Inflammatory macrophage treated with lipopolysaccharide for 4 hours (primary cell): ENCODE results near the gene NFKBIE.

Experiments
- DNase-seq: peaks from one replicate; pipeline ENCODE4 v3.0.0-alpha.2; 2020

NFKBIE gene

DNA sequence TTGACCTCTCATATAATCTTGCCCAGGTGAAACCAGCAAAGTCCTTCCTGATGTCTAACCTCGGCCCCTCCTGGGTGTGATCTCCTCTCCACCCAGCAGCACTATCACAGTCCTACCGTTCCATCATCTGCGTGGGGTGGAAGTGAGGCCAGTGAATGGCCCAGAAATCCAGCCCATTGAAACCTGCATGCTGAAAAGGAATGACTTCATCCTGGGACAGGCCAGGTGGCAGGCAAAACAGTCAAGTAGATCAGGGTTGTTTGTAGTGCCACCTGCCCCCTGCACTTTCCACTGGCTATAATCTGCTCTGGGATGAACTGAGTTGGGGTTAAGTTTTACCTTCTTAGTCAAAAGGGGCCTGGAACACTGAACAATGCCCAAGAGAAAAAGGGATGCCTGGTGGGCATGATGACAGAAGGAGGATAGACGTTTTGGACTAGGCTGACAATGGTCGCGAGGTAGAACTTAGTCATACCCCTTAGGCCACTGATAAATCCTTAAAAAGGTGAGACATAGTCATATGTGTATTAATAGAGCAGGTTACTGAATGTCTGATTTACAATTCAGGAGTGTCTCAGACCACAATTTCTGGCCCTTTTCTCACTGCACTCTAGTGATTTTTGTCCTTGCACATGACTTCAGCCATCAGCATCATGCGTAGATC is 26.5 kb downstream of the NFKBIE start:
- no peak for DNase-seq

DNA sequence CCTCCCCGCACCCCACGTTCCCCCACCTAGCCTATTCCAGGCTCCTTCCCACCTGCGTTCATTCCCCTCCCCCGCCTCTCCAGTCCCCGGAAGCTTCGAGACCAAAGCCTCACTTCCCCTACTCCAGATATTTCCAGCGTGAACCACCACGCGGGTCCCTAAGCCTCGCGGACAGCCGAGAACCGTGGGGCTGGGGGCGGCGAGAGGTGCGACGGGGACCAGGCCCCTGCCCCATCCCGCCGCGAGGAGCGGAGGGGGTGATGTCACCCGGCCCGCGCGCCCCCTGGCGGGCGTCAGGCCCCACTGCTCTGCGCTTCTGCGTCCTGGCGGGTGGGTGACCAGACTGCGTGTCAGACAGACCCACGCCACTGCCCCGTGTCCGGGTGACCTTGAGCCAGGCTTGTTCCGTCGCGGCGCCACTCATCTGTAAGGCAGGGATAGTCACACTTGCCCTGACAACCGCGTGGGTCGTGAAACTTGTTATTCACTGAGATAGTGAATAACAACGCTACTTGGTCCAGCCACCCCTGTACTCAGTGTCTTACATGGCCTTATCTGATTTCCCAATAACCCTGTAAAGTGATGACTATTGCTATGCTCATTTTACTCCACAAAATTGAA is 27.4 kb downstream of the NFKBIE start:
- DNase-seq: peak; percentile 79

DNA sequence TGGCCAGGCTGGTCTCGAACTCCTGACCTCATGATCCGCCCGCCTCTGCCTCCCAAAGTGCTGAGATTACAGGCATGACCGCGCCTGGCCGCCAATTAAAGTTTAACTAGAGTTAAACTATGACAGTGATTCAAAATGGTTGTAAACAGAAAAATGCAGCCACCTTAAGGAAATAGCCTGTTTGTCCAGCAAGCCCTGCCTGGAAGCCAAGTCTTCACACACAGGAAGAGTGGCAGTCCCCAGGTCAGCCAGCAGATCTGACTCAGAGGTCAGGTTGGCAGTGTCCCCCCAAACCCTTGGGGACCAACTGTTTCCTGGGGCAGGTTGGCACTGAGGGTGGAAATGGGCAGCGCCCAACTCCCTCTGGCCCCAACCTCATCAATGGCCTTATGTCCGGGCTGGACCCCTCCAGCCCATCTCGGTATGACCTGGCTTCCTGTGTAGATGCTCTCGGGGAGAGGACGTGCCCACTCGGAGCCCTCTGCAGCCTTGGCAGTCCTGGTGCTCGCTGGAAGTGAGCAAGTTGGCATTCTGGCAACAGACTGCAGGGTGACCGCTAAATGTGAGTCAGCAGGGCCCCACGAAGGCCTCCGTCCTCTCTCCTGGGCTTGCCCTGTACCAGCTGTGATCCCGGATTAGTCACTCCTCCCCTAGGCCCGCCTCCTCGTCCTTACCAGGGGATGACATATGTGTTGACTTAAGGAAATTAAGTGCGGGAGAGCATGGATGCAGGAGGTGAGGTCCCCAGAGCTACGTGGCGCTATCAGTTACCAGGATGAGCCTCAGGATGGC is 28.1 kb downstream of the NFKBIE start:
- peak; percentile 96 for DNase-seq

DNA sequence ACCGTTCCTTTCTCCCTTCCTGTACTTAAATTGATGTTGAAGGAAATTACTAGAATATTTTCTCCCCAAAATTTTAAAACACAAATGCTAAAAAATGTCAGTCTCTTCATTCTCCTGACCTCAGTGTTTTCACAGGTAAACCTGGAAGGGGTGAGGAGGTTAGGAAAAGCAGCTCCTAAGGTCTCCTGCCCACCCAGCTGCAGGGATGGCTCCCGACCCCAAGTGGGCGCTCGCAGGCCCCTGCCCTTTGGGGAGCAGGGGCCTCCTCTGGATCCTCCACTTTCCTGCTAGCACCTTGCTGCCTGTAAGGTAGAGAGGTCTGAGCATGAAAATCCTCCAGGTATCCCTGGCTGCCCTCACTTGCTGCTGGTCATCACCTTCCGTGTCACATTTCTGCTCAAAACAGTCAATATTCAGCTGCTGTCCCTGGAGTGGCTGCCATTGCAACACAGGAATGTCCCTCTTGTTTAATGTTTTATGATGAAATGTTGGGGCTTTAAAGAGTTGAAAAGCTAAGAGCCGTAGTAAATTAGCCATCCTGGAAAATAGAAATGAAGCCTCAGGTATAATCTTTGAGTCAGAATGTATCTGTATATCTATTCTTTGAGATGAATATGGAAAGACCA is 29.3 kb downstream of the NFKBIE start:
- DNase-seq: no peak

DNA sequence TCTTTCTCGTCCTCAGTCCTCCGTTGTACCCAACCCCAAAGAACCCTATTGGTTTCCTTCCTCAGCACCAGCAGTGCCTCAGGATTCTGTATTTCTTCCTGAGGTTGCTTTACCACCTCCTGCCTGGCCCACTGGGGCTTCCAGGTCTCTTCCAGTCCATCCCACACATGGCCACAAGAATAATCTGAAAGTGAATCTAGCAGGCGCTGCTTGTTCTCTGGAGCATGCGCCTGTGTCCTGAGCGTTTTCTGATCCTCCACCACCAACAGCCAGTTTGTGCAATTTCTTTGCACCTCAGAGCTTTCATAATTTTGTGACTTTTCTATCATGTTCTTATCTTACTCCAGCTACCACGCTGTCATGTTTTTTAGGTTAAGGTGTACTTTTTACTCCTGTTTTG is 30.1 kb downstream of the NFKBIE start:
- DNase-seq: no peak

DNA sequence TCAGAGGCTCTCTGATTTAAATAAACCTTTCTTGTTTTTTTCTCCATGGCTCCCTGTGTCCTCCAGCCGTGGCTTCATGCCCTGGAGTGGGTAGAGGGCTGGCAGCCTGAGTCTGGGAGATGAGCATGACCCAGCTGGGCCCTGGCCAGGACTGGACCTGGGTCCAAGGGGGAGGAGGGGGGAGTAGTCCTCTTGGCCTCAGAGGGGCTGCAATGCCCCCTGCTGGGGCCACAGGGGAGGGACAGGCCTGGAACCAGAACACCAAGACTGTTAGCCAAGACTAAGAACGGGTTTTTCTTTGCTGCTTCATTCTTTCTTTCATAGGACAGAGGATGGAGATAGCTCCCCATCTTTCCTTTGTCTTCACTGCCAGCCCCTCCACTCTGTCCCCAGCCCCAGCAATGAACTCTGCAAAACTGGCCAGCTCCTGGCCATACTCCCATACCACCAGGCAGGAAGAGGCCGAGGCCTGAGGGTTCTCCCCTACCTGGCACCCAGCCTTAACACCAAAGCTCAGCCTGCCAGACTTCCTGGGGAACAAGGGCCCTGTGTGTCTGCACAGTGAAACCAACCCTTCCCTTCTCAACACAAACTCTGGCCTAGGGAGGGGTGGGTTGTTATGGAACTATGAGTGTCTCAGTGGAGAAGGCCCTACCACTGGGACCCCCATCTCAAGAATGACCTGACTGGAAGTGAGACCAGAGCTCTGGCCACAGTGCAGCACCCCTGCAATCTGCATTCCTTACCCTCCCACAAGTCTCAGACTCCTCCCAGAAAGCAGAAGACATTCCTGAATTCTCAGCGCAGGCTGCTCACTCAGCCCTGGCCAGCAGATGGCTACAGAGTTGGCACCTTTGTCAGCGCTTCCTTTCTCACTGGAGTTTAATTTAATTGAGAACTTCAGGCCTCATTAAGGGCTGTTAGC is 31.0 kb downstream of the NFKBIE start:
- no peak for DNase-seq

DNA sequence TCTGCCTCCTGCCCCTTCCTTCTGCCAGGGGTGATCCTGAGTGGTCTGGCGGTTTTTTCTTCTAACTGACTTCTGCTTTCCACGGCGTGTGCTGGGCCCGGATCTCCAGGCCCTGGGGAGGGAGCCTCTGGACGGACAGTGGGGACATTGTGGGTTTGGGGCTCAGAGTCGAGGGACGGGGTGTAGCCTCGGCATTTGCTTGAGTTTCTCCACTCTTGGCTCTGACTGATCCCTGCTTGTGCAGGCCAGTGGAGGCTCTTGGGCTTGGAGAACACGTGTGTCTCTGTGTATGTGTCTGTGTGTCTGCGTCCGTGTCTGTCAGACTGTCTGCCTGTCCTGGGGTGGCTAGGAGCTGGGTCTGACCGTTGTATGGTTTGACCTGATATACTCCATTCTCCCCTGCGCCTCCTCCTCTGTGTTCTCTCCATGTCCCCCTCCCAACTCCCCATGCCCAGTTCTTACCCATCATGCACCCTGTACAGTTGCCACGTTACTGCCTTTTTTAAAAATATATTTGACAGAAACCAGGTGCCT is 31.7 kb downstream of the NFKBIE start:
- no peak for DNase-seq

DNA sequence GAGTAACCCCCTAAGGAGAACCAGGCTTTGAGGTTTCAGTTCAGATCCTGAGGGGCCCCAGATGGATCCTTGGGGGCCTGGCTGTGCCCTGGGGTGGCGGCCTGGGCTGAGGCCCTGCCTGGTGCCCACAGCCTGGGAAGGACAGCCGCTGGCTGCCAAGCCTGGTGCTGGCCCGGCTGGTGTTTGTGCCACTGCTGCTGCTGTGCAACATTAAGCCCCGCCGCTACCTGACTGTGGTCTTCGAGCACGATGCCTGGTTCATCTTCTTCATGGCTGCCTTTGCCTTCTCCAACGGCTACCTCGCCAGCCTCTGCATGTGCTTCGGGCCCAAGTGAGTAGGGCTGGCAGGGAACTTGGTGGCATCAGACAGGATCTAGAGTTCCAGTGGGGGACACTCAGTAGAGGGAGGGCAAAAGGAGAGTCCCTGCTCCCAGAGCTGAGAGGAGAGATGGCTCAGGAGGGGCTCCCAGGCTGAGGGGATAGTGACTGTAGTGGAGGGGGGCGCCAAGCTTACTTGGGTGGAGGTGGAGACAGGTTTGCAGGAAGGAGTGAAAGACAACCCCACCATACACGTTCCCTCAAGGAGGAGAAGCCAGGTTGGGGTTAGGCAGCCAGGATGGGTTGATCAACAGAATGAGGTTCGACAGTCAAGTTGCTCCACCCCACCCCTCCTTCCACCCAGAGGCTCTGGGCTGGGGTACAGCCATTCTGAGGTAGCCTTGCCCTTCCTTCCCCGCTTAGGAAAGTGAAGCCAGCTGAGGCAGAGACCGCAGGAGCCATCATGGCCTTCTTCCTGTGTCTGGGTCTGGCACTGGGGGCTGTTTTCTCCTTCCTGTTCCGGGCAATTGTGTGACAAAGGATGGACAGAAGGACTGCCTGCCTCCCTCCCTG is 32.4 kb downstream of the NFKBIE start:
- no peak for DNase-seq

DNA sequence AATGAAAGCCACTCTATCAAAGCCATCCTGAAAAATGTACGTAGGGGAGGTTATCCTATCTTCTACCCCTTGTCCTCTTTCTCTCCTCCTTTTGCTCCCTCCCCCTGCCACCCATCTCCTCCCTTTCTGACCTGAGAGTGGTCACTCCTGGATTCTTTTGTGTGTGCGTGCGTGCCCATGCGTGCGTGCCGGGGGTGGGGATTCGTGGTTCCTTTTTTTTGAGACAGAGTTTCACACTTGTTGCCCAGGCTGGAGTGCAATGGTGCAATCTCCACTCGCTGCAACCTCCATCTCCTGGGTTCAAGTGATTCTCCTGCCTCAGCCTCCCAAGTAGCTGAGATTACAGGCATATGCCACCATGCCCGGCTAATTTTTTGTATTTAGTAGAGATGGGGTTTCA is 33.9 kb downstream of the NFKBIE start:
- peak; percentile 28 for DNase-seq

DNA sequence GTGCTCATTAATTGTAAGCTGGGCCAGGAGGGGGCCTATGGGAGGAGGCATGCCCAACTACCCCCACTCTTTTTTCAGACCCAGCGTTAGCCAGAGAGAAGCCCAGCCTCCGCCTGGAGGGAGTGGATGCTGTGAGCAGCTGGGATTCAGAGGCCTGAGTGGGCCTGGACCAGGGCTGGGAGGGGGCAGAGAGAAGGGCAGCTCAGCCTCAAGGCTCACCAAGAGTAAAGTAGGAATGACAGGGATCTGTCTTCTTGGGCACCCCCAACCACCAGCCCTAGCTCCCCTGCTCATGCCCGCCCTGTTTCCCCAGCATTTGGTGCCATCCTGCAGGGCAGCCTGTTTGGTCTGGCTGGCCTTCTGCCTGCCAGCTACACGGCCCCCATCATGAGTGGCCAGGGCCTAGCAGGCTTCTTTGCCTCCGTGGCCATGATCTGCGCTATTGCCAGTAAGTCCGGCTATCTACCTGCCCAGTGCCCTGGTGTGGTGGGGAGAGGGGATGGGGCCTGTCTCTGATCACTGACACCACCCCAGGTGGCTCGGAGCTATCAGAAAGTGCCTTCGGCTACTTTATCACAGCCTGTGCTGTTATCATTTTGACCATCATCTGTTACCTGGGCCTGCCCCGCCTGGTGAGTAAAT is 35.2 kb downstream of the NFKBIE start:
- DNase-seq: no peak

DNA sequence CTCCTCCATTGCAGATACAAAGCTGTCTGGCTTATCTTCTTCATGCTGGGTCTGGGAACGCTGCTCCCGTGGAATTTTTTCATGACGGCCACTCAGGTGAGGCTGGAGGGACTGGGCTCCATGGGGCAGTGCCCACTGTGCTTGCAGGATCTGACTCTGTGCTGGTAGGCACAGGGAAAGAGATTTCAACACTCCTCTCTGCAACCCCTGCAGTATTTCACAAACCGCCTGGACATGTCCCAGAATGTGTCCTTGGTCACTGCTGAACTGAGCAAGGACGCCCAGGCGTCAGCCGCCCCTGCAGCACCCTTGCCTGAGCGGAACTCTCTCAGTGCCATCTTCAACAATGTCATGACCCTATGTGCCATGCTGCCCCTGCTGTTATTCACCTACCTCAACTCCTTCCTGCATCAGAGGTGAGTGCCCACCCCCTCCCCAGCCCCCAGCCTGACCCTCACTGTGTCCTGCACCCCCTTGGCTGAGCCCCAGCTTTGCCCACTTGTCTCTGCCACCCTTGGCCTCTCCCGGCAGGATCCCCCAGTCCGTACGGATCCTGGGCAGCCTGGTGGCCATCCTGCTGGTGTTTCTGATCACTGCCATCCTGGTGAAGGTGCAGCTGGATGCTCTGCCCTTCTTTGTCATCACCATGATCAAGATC is 35.8 kb downstream of the NFKBIE start:
- DNase-seq: peak; percentile 44

DNA sequence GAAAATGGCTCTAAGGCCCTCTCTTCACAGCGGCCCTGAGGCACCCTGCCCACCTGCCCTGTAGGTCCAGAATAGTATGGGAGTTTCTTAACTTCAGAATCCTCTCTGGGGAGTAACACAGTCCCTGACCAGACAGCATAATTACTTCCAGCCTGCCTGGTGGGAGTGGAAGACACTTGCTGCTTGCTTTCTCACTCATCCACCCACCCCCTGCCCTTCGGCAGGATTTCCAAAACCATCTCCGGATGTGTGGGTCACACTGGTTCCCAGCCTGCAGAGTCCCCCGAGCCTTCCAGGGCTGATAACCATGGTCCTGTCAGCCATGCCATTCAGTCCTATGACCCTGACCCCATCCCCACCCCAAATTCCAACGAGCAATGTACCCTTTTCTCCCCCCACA is 36.5 kb downstream of the NFKBIE start:
- no peak for DNase-seq

DNA sequence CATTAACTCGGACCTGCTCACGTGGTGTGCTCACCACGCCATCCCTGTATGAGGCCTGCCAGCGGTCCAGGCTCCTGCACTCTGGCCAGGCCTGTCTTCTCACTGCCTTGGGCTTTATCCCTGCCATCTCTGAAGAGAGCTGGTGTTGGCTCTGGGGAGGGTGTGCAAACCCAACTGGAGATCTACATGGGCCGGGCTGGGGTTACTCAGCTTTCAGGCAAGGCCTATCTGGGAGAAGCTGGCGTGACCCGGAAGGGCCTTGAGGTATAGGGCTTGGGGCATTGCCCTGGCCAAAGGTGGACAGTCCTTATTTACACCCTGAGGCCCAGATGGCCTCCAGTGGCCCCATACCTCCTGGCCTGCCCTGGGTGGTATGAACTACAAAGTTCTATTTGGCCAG is 36.9 kb downstream of the NFKBIE start:
- no peak for DNase-seq

DNA sequence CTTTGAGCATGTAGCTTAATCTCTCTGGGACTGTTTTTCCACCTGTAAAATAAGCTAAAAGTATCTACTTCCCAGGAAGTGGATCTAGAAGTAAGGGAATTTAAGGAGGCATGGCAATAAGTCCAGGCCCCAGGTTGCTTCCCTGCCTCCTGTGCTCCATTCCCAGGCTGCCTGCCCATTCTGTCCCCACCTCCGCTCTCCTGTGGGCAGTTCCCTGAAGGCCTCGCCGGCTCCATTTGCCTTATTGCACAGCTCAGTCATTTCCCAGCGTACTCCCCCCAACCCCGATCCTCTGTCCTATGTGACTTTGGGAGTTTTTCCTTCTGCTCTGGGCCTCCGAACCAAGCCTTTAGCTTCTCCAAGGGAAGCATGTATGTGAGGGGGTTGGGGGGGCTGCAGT is 37.3 kb downstream of the NFKBIE start:
- no peak for DNase-seq

DNA sequence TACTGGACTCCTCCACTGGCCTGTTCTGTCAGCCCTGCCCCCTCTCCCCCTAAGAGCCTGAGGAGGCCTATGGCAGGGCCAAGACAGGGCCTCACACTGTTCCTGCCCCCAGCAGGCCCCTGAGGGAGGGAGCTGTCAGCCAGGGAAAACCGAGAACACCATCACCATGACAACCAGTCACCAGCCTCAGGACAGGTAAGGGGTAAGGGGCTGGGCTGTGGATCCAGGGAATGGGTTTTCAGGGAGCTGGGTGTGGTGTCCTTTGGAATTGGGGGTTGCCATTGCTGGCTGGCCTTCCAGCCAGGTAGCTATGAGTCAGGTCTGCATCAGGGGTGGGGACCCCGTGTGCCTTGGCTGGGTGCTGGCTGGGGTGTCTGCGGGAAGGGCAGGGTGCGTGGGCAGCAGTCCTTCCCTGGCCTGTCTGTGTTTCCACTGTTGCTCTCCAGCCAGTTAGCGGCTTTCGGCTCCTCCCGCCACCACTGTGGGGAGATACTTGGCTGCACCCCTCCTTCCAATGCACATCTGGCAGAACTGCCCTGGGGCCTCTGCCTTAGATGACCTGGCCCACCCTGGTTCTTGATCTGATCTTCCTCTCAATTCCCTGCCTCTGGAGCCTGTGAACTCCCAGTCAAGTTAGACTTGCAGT is 38.1 kb downstream of the NFKBIE start:
- DNase-seq: no peak

DNA sequence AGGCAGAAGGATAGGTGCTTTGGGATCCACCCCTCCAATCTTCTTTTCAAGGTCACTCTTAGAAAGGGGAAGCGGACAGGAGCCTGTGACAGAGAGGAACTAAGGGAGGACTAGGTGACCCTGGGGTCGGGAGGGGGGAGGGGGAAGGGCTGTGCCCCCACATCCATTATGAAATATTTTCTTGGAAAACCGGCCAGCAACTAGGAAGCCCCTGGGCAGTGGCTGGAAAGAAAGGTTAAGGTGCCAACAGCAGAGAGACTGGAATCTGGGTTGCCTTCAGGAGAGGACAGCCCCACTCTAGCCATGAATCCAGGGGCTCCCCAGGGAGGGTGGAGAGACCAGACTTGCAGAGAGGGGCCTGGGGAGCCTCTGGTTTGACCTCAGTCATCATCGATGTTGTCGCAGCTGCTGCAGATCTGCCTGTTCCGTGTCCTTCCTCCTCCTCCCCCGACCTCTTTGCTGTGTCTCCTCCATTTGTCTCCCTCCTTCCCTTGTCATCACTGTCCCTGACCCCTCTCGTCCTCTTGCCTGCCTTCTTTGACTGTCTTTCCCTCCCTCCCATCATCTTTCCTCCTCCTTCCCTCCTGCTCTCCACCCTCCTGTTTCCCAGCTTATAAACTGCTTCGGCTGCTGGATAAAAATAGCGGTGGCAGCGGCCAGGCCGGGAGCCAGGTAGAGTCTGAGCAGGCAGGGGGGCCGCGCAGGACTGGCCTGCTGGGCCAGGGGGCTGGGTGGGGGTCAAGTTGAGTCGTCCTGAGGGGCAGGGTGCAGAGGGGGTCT is 38.8 kb downstream of the NFKBIE start:
- DNase-seq: no peak

DNA sequence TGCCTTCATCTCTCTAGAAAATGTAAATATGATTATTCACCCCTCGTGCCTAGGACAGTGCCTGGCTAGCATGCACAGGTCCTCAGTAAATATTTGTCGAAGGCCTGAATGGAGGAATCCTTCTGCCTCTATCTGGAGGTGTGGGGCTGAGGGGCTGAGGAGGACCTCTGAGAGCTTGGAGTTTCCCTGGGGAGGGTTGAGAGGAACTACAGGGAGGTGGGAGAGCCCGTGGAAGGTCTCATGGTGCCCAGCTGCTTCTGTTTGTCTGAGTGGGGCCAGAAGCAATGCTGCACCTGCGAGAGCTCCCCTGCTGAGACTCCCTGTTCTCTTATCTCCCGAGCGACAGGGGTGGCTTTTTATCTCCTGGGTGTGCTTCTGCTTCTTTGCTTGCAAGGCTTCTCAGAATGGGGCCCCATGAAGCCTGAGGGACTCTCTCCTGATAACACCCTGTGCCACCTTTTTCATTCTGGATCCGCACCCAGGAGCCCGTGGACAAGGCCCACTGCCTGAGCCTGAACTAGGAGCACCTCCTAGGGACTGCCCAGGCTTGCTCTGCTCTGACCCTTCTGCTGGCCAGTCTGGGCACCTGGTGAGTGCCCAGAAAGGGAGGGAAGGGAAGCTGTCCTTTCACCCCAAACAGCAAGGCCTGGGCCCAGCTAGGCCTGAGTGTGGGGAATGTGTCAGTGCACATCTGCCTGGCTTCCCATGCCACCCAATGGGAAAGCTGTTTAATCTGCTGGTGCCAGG is 39.6 kb downstream of the NFKBIE start:
- no peak for DNase-seq

DNA sequence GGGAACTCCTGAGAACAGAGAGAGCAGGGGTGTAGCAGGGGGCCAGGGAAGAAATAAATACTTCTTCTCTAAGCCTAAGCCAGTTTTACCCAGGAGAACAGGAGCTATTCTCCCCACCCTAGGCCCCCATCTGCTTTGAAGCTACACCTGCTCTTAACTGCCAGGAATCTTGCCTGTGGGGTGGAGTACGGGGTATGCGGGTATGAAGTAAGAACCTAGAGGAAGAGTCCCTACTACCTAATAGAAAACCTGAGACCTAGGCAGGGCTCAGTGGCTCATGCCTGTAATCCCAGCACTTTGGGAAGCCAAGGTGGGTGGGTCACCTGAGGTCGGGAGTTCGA is 40.4 kb downstream of the NFKBIE start:
- no peak for DNase-seq
